ENCODE data around the gene BRINP1.

The BRINP1 gene

GRCh38 chr9:119370816-119371215, 1.6 kb upstream of the BRINP1 start:
- Histone ChIP-seq H3K9me3 (ENCODE audit: control insufficient read depth in 2 of 2, low read length in 2 of 2) (no peaks in the 10 kb centered on the region), H3K36me3 (ENCODE audit: control insufficient read depth in 2 of 2, insufficient read depth in 2 of 2, low read length in 2 of 2) (no peaks in the 10 kb centered on the region), H3K27ac (ENCODE audit: low read depth in 2 of 2, low read length in 2 of 2) (no peak overlapping the region), H3K4me1 (ENCODE audit: control insufficient read depth in 2 of 2, insufficient read depth in 2 of 2, low read length in 2 of 2) (no peaks in the 10 kb centered on the region), H3K27me3 (ENCODE audit: control insufficient read depth in 2 of 2, insufficient read depth in 2 of 2, low read length in 2 of 2) (peaks cover 11 to 24% of the 10 kb centered on the region in 2 donors), H3K9ac (ENCODE audit: low read depth in 1 of 2, low read length in 2 of 2) (no peak overlapping the region), H3K4me3 (ENCODE audit: low read length in 2 of 2) (no peak overlapping the region)

- Histone ChIP-seq H3K27me3 (ENCODE audit: control insufficient read depth in 2 of 2, insufficient read depth in 2 of 2, low read length in 2 of 2) (peaks cover 11 to 24% of the 10 kb centered on the region in 2 donors), H3K9ac (ENCODE audit: low read depth in 1 of 2, low read length in 2 of 2) (no peak overlapping the region), H3K4me3 (ENCODE audit: low read length in 2 of 2) (no peak overlapping the region)
Observed at GRCh38 chr9:119369680-119370366, 588 bp upstream of the BRINP1 start.

DNA sequence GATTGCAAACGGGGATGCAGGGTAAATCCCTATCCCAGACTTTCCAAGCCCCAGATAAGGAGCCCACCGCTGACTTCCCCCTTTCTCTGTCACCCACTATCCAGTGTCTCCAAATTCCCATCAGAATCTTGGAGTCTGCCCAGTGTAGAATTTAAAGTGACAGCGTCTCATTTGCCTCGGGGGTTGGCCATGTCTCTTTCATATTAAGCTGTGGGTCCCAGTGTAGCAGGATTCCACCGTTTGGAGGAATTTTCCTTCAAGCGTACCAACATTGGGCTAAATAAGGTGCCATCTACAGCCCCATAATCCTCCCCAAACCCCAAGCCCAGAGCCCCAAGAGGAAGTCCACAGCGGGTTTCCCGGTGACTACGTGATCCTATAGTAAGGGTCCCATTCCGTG, 1.1 kb downstream of the BRINP1 start:
- H3K4me3 ChIP-seq (ENCODE audit: low read length in 2 of 2) = no peak overlapping the region
- no peak overlapping the region for H3K9ac ChIP-seq (ENCODE audit: low read depth in 1 of 2, low read length in 2 of 2)
- H3K27me3 ChIP-seq (ENCODE audit: control insufficient read depth in 2 of 2, insufficient read depth in 2 of 2, low read length in 2 of 2) = peaks cover 11 to 24% of the 10 kb centered on the region in 2 donors
- no peaks in the 10 kb centered on the region for H3K36me3 ChIP-seq (ENCODE audit: control insufficient read depth in 2 of 2, insufficient read depth in 2 of 2, low read length in 2 of 2)
- H3K4me1 ChIP-seq (ENCODE audit: control insufficient read depth in 2 of 2, insufficient read depth in 2 of 2, low read length in 2 of 2) = no peaks in the 10 kb centered on the region
- H3K27ac ChIP-seq (ENCODE audit: low read depth in 2 of 2, low read length in 2 of 2) = no peak overlapping the region
- no peaks in the 10 kb centered on the region for H3K9me3 ChIP-seq (ENCODE audit: control insufficient read depth in 2 of 2, low read length in 2 of 2)

More at GRCh38 chr9:119369680-119370366, 588 bp upstream of the BRINP1 start:
- Histone ChIP-seq H3K27ac (ENCODE audit: low read depth in 2 of 2, low read length in 2 of 2) (no peak overlapping the region), H3K36me3 (ENCODE audit: control insufficient read depth in 2 of 2, insufficient read depth in 2 of 2, low read length in 2 of 2) (no peaks in the 10 kb centered on the region), H3K4me1 (ENCODE audit: control insufficient read depth in 2 of 2, insufficient read depth in 2 of 2, low read length in 2 of 2) (no peaks in the 10 kb centered on the region), H3K9me3 (ENCODE audit: control insufficient read depth in 2 of 2, low read length in 2 of 2) (no peaks in the 10 kb centered on the region)

GRCh38 chr9:119367683-119368075, 1.6 kb downstream of the BRINP1 start:
- Histone ChIP-seq H3K9me3 (ENCODE audit: control insufficient read depth in 2 of 2, low read length in 2 of 2) (no peaks in the 10 kb centered on the region), H3K36me3 (ENCODE audit: control insufficient read depth in 2 of 2, insufficient read depth in 2 of 2, low read length in 2 of 2) (no peaks in the 10 kb centered on the region), H3K4me3 (ENCODE audit: low read length in 2 of 2) (no peak overlapping the region), H3K9ac (ENCODE audit: low read depth in 1 of 2, low read length in 2 of 2) (no peak overlapping the region), H3K27me3 (ENCODE audit: control insufficient read depth in 2 of 2, insufficient read depth in 2 of 2, low read length in 2 of 2) (peaks cover 11 to 24% of the 10 kb centered on the region in 2 donors), H3K4me1 (ENCODE audit: control insufficient read depth in 2 of 2, insufficient read depth in 2 of 2, low read length in 2 of 2) (no peaks in the 10 kb centered on the region), H3K27ac (ENCODE audit: low read depth in 2 of 2, low read length in 2 of 2) (no peak overlapping the region)

DNA sequence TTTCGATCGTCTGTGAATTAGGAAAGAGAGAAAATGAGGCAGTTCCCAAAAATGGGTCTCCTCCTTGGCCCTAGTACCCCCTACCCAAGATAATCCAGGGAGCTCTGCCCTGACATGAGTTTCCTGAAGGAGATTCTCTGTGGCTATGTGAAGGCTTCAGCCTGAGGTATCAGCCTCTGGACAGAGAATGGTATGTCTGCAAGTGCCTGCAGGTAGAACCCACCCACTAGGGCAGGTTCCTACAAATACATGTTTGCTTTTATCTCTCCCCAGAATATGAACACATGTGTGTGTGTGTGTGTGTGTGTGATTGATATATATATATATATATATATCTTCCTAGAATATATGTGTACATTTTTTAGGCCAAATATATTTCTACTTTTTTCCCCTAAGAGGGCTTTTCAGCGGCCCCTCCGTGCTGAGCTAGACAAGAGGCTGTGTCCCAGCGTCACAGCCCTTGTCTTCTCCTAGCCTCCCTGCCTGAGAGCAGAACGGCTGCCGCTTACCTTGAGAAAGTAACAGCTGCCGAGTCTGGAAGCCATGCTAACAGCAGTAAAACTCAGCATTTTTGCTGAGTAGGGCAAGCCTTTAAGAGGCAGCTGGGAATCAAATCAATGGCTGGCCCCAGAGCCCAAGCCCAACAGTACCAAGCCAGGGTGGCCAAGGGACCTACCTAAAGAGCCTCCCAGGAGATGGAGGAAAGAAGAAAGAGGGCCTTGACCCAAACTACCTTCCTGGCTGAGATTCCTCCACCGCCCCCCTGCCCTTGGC, 2.1 kb downstream of the BRINP1 start:
- H3K4me3 ChIP-seq (ENCODE audit: low read length in 2 of 2) = no peak overlapping the region
- H3K27ac ChIP-seq (ENCODE audit: low read depth in 2 of 2, low read length in 2 of 2) = no peak overlapping the region
- no peaks in the 10 kb centered on the region for H3K36me3 ChIP-seq (ENCODE audit: control insufficient read depth in 2 of 2, insufficient read depth in 2 of 2, low read length in 2 of 2)
- peaks cover 11 to 24% of the 10 kb centered on the region in 2 donors for H3K27me3 ChIP-seq (ENCODE audit: control insufficient read depth in 2 of 2, insufficient read depth in 2 of 2, low read length in 2 of 2)
- H3K9ac ChIP-seq (ENCODE audit: low read depth in 1 of 2, low read length in 2 of 2) = no peak overlapping the region
- no peaks in the 10 kb centered on the region for H3K4me1 ChIP-seq (ENCODE audit: control insufficient read depth in 2 of 2, insufficient read depth in 2 of 2, low read length in 2 of 2)
- no peaks in the 10 kb centered on the region for H3K9me3 ChIP-seq (ENCODE audit: control insufficient read depth in 2 of 2, low read length in 2 of 2)

DNA sequence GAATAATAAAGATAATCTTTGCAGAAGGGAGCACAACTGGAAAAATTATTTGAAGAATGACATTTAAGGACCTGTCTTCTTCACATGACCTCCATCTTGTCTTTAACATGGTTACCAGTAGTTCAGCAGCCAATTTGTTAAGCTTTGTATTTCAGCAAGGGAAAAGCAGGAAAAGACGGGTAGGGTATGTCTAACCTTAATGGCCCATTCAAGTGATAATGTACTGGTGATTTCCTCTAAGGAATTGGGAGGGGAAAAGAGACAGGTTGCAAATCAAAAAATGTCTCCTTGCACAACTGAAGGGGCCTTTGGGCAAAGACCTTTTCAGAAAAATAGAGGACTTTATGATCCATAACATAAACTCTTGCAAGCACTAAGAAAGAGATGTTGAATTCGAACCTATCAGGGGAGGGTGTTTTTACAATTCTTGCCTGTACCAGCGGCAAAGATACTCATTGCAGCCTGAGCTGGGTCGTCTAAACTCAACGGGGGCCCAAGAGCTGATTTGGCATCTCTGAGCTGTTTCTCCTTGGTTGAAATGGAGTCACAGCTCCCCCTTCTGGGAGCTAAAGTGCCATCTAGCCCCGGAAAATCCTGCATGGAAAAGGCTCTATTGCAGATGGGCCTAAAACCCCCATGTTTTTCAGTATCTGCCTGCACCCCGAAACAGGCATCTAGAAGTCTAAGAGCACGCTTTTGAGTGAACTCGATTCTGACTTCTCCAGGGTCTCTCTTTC, 3.8 kb downstream of the BRINP1 start:
- Histone ChIP-seq H3K9ac (ENCODE audit: low read depth in 1 of 2, low read length in 2 of 2) (no peak overlapping the region), H3K4me3 (ENCODE audit: low read length in 2 of 2) (no peak overlapping the region), H3K36me3 (ENCODE audit: control insufficient read depth in 2 of 2, insufficient read depth in 2 of 2, low read length in 2 of 2) (no peaks in the 10 kb centered on the region), H3K27me3 (ENCODE audit: control insufficient read depth in 2 of 2, insufficient read depth in 2 of 2, low read length in 2 of 2) (peaks cover 11 to 23% of the 10 kb centered on the region in 2 donors), H3K9me3 (ENCODE audit: control insufficient read depth in 2 of 2, low read length in 2 of 2) (no peaks in the 10 kb centered on the region), H3K4me1 (ENCODE audit: control insufficient read depth in 2 of 2, insufficient read depth in 2 of 2, low read length in 2 of 2) (no peaks in the 10 kb centered on the region), H3K27ac (ENCODE audit: low read depth in 2 of 2, low read length in 2 of 2) (no peak overlapping the region)

GRCh38 chr9:119360237-119360636, 9.0 kb downstream of the BRINP1 start:
- Histone ChIP-seq H3K4me3 (ENCODE audit: low read length in 2 of 2) (no peak overlapping the region), H3K27ac (ENCODE audit: low read depth in 2 of 2, low read length in 2 of 2) (no peak overlapping the region), H3K36me3 (ENCODE audit: control insufficient read depth in 2 of 2, insufficient read depth in 2 of 2, low read length in 2 of 2) (no peaks in the 10 kb centered on the region), H3K27me3 (ENCODE audit: control insufficient read depth in 2 of 2, insufficient read depth in 2 of 2, low read length in 2 of 2) (no peaks in the 10 kb centered on the region), H3K9ac (ENCODE audit: low read depth in 1 of 2, low read length in 2 of 2) (no peak overlapping the region), H3K9me3 (ENCODE audit: control insufficient read depth in 2 of 2, low read length in 2 of 2) (no peaks in the 10 kb centered on the region), H3K4me1 (ENCODE audit: control insufficient read depth in 2 of 2, insufficient read depth in 2 of 2, low read length in 2 of 2) (no peaks in the 10 kb centered on the region)

- no peaks in the 10 kb centered on the region for H3K4me1 ChIP-seq (ENCODE audit: control insufficient read depth in 2 of 2, insufficient read depth in 2 of 2, low read length in 2 of 2)
- H3K4me3 ChIP-seq (ENCODE audit: low read length in 2 of 2) = no peak overlapping the region
- H3K27me3 ChIP-seq (ENCODE audit: control insufficient read depth in 2 of 2, insufficient read depth in 2 of 2, low read length in 2 of 2) = no peaks in the 10 kb centered on the region
- no peak overlapping the region for H3K27ac ChIP-seq (ENCODE audit: low read depth in 2 of 2, low read length in 2 of 2)
- H3K36me3 ChIP-seq (ENCODE audit: control insufficient read depth in 2 of 2, insufficient read depth in 2 of 2, low read length in 2 of 2) = no peaks in the 10 kb centered on the region
- no peaks in the 10 kb centered on the region for H3K9me3 ChIP-seq (ENCODE audit: control insufficient read depth in 2 of 2, low read length in 2 of 2)
- no peak overlapping the region for H3K9ac ChIP-seq (ENCODE audit: low read depth in 1 of 2, low read length in 2 of 2)
Observed at GRCh38 chr9:119357336-119358096, 11.7 kb downstream of the BRINP1 start.

- no peaks in the 10 kb centered on the region for H3K9me3 ChIP-seq (ENCODE audit: control insufficient read depth in 2 of 2, low read length in 2 of 2)
- H3K4me1 ChIP-seq (ENCODE audit: control insufficient read depth in 2 of 2, insufficient read depth in 2 of 2, low read length in 2 of 2) = no peaks in the 10 kb centered on the region
- no peak overlapping the region for H3K27ac ChIP-seq (ENCODE audit: low read depth in 2 of 2, low read length in 2 of 2)
- no peak overlapping the region for H3K4me3 ChIP-seq (ENCODE audit: low read length in 2 of 2)
- H3K36me3 ChIP-seq (ENCODE audit: control insufficient read depth in 2 of 2, insufficient read depth in 2 of 2, low read length in 2 of 2) = no peaks in the 10 kb centered on the region
- no peaks in the 10 kb centered on the region for H3K27me3 ChIP-seq (ENCODE audit: control insufficient read depth in 2 of 2, insufficient read depth in 2 of 2, low read length in 2 of 2)
- H3K9ac ChIP-seq (ENCODE audit: low read depth in 1 of 2, low read length in 2 of 2) = no peak overlapping the region
Observed at GRCh38 chr9:119349351-119349825, 19.8 kb downstream of the BRINP1 start.

All from mucosa of rectum (tissue), 2 donors.